Inflammatory macrophage (primary cell): ENCODE results near the gene PSMB1.
"Not testable (repeated sequence)": the region's sequence is repeated elsewhere in the genome, so short reads cannot be mapped to it uniquely, and the experiment has no call there.

Experiments
- DNase-seq, 2 donors: peaks; one replicate each; pipeline ENCODE4 v3.0.0-alpha.2; 2020 to 2022

Gene PSMB1

DNA sequence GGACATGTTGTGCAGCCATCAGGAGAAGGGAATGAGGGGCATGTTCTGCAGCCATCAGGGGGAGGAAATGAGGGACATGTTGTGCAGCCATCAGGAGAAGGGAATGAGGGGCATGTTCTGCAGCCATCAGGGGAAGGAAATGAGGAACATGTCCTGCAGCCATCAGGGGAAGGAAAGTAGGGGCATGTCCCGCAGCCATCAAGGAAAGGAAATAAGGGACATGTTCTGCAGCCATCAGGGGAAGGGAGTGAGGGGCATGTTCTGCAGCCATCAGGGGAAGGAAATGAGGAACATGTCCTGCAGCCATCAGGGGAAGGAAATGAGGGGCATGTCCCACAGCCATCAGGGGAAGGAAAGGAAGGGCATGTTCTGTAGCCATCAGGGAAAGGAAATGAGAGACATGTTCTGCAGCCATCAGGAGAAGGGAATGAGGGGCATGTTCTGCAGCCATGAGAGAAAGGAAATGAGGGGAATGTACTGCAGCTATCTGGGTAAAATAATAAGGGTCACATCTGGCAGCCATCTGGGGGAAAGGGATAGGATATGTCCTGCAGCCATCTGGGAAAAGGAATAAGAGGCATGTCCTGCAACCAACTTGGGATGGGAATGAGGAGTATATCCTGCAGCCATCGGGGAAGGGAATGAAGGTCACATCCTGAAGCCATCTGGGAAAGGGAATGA, 50.2 kb downstream of the PSMB1 start:
- DNase-seq = not testable (repeated sequence)

DNA sequence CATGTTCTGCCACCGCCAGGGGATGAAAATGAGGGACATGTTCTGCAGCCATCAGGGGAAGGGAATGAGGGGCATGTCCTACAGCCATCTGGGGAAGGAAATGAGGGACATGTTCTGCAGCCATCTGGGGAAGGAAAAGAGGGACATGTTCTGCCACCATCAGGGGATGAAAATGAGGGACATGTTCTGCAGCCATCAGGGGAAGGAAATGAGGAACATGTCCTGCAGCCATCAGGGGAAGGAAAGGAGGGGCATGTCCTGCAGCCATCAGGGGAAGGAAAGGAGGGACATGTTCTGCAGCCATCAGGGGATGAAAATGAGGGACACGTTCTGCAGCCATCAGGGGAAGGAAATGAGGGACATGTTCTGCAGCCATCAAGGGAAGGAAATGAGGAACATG, 50.8 kb downstream of the PSMB1 start:
- not testable (repeated sequence) for DNase-seq

- DNase-seq = no peak
Observed at GRCh38 chr6:170500955-170501590, 52.0 kb downstream of the PSMB1 start.

GRCh38 chr6:170497841-170498301, 55.2 kb downstream of the PSMB1 start:
- DNase-seq = no peak

GRCh38 chr6:170493354-170493753, 59.8 kb downstream of the PSMB1 start:
- DNase-seq = no peak

DNA sequence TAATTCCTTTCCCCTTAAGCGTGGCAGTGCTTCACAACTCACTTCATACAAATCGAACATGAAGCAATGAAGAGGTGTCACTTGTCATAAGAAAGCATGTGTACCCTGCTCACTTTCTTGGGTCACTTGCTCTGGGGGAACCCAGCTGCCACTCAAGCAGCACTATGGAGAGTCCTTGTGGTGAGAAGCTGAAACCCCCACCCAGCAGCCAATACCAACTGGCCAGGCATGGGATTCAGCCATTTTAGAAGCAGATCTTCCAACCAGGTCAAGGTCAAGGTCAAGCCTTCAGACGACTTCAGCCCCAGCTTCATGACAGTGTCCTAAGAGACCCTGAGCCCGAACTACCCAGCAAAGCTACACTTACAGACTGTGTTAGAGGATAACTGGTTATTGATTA, 62.8 kb downstream of the PSMB1 start:
- DNase-seq = no peak

- DNase-seq = no peak
Observed at GRCh38 chr6:170489836-170490235, 63.3 kb downstream of the PSMB1 start.

DNA sequence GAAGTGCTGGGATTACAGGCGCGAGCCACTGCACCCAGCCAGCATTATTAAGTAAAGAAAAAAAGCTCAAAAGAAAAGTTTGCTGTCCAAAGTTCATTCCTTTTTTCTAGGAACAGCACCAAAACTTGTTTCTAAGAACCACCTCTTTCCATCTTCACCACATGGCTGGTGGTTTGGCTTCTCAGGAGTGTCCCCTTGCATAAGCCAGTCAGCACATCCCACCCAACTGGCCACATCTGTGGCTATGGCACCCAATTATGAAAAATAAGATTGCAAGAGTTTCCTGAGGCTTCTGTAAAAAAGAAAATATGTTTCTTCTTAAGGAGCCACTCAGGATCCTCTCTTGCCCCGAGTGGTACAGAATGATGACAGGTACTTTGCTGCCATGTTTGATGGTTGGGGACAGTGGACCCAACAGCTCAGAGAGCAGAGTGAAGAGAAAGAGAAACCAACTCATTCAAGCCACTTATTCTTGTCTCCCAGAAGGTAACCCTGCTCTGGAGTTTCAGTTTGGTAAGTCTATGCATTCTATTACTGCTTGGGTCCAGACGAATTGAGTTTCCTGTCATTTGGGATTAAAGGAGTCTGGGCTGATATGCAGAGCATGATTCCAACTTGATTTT, 65.3 kb downstream of the PSMB1 start:
- DNase-seq = no peak

GRCh38 chr6:170485159-170485558, 67.9 kb downstream of the PSMB1 start:
- DNase-seq = no peak
